Lower leg skin (tissue), 3 donors: ENCODE data around the gene HMCN2.

Experiments used
- CTCF ChIP-seq, 3 donors: fragments of 450-650 bp; IDR thresholded peaks; one replicate each; pipeline ENCODE4 v1.5.1; 2016; ENCODE audit warnings: antibody characterized with exemption in 3 of 3, mild to moderate bottlenecking in 3 of 3, moderate library complexity in 2 of 3
- POLR2A ChIP-seq, 2 donors: fragments of 450-650 bp; IDR thresholded peaks; one replicate each; pipeline ENCODE4 v1.6.1; 2016 to 2017; ENCODE audit warnings: antibody characterized with exemption in 2 of 2, mild to moderate bottlenecking in 1 of 2, moderate library complexity in 1 of 2

GRCh38 chr9:130341839-130342713 lies 76.5 kb downstream of the HMCN2 start:
- TF ChIP-seq CTCF (IDR thresholded peaks at IDR 0.05) (no peak), POLR2A (IDR thresholded peaks at IDR 0.05) (no peak)
